ENCODE measurements around the gene BHMT2. TPM values are rescaled to one million over a fixed set of nuclear protein-coding genes. Genes with fewer than 3 reads are reported as not detected.

The BHMT2 gene
- total RNA-seq, 1 donor from 2014 or later = 7.9 TPM

DNA sequence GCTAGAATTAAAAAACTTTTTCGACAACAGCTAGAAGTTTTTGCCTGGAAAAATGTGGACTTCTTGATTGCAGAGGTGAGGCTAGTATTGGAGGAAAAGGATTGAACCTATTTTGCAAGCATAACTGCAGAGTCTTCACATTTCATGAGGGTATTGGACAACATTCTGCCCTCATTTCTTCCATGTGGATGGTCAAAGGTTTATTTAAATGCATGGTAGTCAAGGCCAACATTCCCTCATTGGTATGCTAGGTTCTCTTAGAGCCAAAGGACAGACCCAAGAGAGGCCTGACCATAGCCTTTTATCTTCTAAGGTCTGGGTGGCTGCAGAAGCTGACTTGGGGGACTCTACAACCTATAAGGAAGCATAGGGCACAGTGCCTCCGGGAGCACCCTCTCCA is 11.2 kb downstream of the BHMT2 start:
- Histone ChIP-seq H3K27me3 (ENCODE audit: low read depth) (no peaks in the 10 kb centered on the region), H3K4me3 (no peak overlapping the region), H3K27ac (replicated peaks) (no peak overlapping the region), H3K36me3 (no peaks in the 10 kb centered on the region), H3K4me1 (peaks cover 10% of the 10 kb centered on the region), H3K9me3 (replicated peaks) (no peaks in the 10 kb centered on the region)
- no peak for DNase-seq
- TF ChIP-seq, protein P1, sequence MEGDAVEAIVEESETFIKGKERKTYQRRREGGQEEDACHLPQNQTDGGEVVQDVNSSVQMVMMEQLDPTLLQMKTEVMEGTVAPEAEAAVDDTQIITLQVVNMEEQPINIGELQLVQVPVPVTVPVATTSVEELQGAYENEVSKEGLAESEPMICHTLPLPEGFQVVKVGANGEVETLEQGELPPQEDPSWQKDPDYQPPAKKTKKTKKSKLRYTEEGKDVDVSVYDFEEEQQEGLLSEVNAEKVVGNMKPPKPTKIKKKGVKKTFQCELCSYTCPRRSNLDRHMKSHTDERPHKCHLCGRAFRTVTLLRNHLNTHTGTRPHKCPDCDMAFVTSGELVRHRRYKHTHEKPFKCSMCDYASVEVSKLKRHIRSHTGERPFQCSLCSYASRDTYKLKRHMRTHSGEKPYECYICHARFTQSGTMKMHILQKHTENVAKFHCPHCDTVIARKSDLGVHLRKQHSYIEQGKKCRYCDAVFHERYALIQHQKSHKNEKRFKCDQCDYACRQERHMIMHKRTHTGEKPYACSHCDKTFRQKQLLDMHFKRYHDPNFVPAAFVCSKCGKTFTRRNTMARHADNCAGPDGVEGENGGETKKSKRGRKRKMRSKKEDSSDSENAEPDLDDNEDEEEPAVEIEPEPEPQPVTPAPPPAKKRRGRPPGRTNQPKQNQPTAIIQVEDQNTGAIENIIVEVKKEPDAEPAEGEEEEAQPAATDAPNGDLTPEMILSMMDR (IDR thresholded peaks at IDR 0.05; ENCODE audit: borderline replicate concordance) = no peak
- intact Hi-C loops (cut with micrococcal nuclease) = no loop called here

DNA sequence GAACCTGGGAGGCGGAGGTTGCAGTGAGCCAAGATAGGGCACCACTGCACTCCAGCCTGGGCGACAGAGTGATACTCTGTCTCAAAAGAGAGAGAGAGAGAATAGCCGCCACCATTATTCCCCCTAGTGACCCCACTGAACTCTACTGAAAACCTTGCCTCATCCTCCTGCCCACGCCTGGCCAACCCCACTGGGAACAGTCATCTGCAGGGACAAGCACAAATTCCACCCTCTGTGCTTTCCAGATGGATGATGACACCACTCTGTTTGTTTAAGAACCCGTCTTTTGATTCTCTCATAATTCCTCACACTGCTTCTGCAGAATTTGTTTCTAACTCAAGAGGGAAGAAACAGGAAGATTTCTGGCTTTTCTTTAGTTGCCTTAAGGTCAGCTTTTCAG is 12.2 kb downstream of the BHMT2 start:
- Histone ChIP-seq H3K4me3 (no peak overlapping the region), H3K27me3 (ENCODE audit: low read depth) (no peaks in the 10 kb centered on the region), H3K27ac (replicated peaks) (no peak overlapping the region), H3K36me3 (no peaks in the 10 kb centered on the region), H3K9me3 (replicated peaks) (no peaks in the 10 kb centered on the region), H3K4me1 (peaks cover 3% of the 10 kb centered on the region)
- DNase-seq = no peak
- intact Hi-C loops (cut with micrococcal nuclease) = no loop called here
- TF ChIP-seq, protein P1 (IDR thresholded peaks at IDR 0.05; ENCODE audit: borderline replicate concordance) = no peak

DNA sequence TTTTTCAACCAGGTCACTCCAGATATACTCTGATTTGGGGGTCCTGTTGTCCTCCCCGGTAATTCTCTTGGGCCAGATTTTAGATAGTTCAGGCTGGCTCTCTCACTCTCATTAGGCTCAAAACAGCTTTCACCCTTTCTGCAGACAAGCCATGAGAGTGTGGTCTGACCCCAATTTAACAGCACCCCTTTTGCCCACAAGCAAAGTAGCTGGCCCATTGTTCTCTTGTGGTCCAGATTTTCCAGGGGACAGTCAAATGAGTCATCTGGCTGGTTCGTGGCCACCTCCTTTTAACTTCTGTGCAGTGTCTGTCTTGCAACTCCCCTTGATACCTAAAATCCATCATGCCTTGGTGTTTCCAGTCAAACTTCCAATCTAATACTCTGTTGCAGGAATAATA is 16.5 kb downstream of the BHMT2 start:
- TF ChIP-seq, protein P1 (IDR thresholded peaks at IDR 0.05; ENCODE audit: borderline replicate concordance) = no peak
- DNase-seq = no peak
- intact Hi-C loops (cut with micrococcal nuclease) = no loop called here
- Histone ChIP-seq H3K36me3 (no peaks in the 10 kb centered on the region), H3K27me3 (ENCODE audit: low read depth) (no peaks in the 10 kb centered on the region), H3K4me3 (no peak overlapping the region), H3K4me1 (peaks cover 5% of the 10 kb centered on the region), H3K27ac (replicated peaks) (no peak overlapping the region), H3K9me3 (replicated peaks) (no peaks in the 10 kb centered on the region)

DNA sequence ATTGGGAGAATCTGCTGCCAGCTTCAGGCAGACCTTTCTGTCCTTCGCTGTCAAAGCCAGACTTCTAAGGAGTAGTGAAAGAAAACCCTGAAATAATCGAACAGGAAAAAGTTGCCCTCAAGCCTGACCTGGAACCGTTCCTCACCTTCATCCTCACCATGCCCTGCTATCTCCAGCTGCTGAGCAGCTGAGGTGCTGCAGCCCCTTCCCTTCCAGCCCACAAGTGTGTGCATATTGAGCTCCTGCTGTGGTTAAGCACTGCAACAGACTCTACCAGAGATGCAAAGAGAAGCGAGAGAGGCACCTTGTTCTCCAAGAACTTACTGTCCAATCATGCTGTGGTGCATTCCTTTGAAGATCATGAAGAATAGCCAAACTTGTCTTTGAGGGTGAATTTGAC is 18.9 kb downstream of the BHMT2 start:
- H3K36me3 ChIP-seq = no peaks in the 10 kb centered on the region
- no peaks in the 10 kb centered on the region for H3K27me3 ChIP-seq (ENCODE audit: low read depth)
- H3K9me3 ChIP-seq (replicated peaks) = no peaks in the 10 kb centered on the region
- DNase-seq = no peak
- intact Hi-C loops (cut with micrococcal nuclease) = no loop called here
- TF ChIP-seq, protein P1 (IDR thresholded peaks at IDR 0.05; ENCODE audit: borderline replicate concordance) = no peak
- peaks cover 5% of the 10 kb centered on the region for H3K4me1 ChIP-seq
- H3K27ac ChIP-seq (replicated peaks) = no peak overlapping the region
- no peak overlapping the region for H3K4me3 ChIP-seq

DNA sequence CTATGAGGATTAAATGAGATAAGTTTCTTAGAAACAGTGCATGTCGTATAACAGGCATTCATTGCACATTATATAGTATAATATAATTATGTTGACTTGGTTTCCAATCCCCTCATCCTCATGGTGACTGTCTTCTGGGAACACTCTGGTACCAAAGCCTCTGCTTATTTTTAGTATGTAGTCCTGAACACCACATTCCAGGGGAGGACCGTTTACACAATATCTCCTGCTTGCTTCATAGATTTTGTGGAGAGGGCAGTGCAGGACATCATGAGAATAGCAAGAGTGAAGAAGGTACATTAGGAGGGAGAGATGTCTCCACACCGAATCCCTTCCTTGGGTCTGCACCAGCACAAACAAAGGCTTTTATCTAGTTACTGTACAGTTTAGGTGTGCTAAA is 21.5 kb downstream of the BHMT2 start:
- Histone ChIP-seq H3K27ac (replicated peaks) (no peak overlapping the region), H3K36me3 (no peaks in the 10 kb centered on the region), H3K9me3 (replicated peaks) (no peaks in the 10 kb centered on the region), H3K4me3 (no peak overlapping the region), H3K27me3 (ENCODE audit: low read depth) (no peaks in the 10 kb centered on the region), H3K4me1 (peaks cover 5% of the 10 kb centered on the region)
- TF ChIP-seq, protein P1 (IDR thresholded peaks at IDR 0.05; ENCODE audit: borderline replicate concordance) = no peak
- intact Hi-C loops (cut with micrococcal nuclease) = no loop called here
- DNase-seq = no peak

DNA sequence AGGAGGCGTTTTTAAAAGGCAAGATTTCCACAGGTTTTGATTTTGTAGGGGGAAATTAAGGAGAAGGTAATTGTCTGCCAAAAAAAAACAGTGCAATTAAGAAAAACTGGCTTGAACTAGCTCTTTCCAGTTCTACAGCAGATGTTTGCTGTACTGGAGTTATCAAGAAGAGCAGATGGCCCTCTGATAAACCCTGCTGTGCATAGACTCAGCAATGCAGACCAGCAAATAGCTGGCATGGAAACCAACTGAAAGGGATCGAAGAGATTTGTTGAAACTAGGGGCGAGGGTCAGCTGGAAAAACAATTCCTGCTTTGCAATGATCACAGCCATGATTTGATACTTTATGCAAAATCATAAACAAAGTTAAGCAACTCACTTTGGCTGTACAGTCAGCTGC is 24.2 kb downstream of the BHMT2 start:
- Histone ChIP-seq H3K36me3 (no peaks in the 10 kb centered on the region), H3K4me3 (no peak overlapping the region), H3K27ac (replicated peaks) (no peak overlapping the region), H3K4me1 (peaks cover 5% of the 10 kb centered on the region), H3K9me3 (replicated peaks) (no peaks in the 10 kb centered on the region), H3K27me3 (ENCODE audit: low read depth) (no peaks in the 10 kb centered on the region)
- intact Hi-C loops (cut with micrococcal nuclease) = no loop called here
- TF ChIP-seq, protein P1 (IDR thresholded peaks at IDR 0.05; ENCODE audit: borderline replicate concordance) = no peak
- no peak for DNase-seq
